ENCODE results near the gene PPM1A.

DNA sequence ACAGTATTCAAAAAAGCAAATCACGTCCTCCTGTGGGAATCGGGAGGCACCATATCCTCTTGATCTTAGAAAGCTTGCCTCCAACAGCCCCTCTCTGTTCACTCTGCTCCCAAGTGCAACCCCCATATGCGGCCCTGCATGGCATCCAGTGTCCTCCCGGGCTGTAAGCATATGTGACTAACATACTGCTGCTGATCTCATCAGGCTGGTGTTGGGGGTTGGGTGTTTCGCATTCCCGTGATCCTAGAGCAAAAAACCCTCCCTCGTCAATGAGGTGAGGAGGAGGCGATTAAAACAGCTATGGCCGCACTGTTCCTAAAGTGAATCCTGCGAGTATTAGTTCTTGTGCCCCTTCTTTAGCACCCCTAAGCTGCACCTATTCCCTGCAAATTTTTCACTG is 28.1 kb upstream of the PPM1A start:
- TF ChIP-seq, protein P1, sequence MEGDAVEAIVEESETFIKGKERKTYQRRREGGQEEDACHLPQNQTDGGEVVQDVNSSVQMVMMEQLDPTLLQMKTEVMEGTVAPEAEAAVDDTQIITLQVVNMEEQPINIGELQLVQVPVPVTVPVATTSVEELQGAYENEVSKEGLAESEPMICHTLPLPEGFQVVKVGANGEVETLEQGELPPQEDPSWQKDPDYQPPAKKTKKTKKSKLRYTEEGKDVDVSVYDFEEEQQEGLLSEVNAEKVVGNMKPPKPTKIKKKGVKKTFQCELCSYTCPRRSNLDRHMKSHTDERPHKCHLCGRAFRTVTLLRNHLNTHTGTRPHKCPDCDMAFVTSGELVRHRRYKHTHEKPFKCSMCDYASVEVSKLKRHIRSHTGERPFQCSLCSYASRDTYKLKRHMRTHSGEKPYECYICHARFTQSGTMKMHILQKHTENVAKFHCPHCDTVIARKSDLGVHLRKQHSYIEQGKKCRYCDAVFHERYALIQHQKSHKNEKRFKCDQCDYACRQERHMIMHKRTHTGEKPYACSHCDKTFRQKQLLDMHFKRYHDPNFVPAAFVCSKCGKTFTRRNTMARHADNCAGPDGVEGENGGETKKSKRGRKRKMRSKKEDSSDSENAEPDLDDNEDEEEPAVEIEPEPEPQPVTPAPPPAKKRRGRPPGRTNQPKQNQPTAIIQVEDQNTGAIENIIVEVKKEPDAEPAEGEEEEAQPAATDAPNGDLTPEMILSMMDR (IDR thresholded peaks at IDR 0.05; ENCODE audit: control extremely low read depth in 1 of 3, insufficient read depth in 1 of 3, low read depth in 1 of 3, low read length in 3 of 3) = no peak
- TF ChIP-seq POLR2A (IDR thresholded peaks at IDR 0.05; ENCODE audit: control extremely low read depth in 1 of 2, low read depth in 2 of 2, low read length in 2 of 2) = no peak
- no peak for TF ChIP-seq POLR2AphosphoS5 (IDR thresholded peaks at IDR 0.05; ENCODE audit: low read depth, low read length)
- TF ChIP-seq RXRA (IDR thresholded peaks at IDR 0.05; ENCODE audit: insufficient read depth, low read depth, low read length) = no peak
- TF ChIP-seq, protein P2, sequence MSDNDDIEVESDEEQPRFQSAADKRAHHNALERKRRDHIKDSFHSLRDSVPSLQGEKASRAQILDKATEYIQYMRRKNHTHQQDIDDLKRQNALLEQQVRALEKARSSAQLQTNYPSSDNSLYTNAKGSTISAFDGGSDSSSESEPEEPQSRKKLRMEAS (IDR thresholded peaks at IDR 0.05) = no peak
- TF ChIP-seq, protein P3, sequence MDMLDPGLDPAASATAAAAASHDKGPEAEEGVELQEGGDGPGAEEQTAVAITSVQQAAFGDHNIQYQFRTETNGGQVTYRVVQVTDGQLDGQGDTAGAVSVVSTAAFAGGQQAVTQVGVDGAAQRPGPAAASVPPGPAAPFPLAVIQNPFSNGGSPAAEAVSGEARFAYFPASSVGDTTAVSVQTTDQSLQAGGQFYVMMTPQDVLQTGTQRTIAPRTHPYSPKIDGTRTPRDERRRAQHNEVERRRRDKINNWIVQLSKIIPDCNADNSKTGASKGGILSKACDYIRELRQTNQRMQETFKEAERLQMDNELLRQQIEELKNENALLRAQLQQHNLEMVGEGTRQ (IDR thresholded peaks at IDR 0.05; ENCODE audit: low read length) = no peak
- no peak for TF ChIP-seq SP1 (IDR thresholded peaks at IDR 0.05; ENCODE audit: low read depth, low read length)
- no peak for TF ChIP-seq RBBP5 (IDR thresholded peaks at IDR 0.05; ENCODE audit: borderline replicate concordance, low read depth, low read length)
- TF ChIP-seq TAF1 (IDR thresholded peaks at IDR 0.05; ENCODE audit: low read depth, low read length) = no peak
- TF ChIP-seq NRF1 (IDR thresholded peaks at IDR 0.05; ENCODE audit: low read depth, low read length) = no peak
- TF ChIP-seq EP300 (IDR thresholded peaks at IDR 0.05; ENCODE audit: borderline replicate concordance in 1 of 2, low read depth in 2 of 2, low read length in 2 of 2) = no peak
- TF ChIP-seq, protein P4, sequence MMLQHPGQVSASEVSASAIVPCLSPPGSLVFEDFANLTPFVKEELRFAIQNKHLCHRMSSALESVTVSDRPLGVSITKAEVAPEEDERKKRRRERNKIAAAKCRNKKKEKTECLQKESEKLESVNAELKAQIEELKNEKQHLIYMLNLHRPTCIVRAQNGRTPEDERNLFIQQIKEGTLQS (IDR thresholded peaks at IDR 0.05; ENCODE audit: insufficient read depth, low read depth, low read length) = no peak

All from H1 (cell line).